Caco-2 (cell line): ENCODE data around the gene ACAN. TPM values are rescaled to one million over a fixed set of nuclear protein-coding genes. Genes with fewer than 3 reads are reported as not detected.

Source experiments
- BruUV-seq: library from RNA; stranded (reverse); fragments of 400-500 nt; replicated peaks from 2 replicates; lab custom pipeline; 2021; lab: Mats Ljungman, UMichigan
- CTCF ChIA-PET: fragments of 300-600 bp; sonication (Branson Sonifier 250); formaldehyde crosslinking; loops from one replicate; lab custom pipeline; 2022; ENCODE audit warnings: antibody characterized with exemption; lab: Charles Lee
- POLR2A ChIA-PET: fragments of 300-600 bp; sonication (Branson Sonifier 250); formaldehyde crosslinking; loops from one replicate; lab custom pipeline; 2022; ENCODE audit warnings: antibody characterized with exemption; lab: Charles Lee
- DNase-seq, 2 experiments: peaks; one replicate each; pipeline versions ENCODE4 v3.0.0 to v3.0.0-alpha.2; 2020 to 2022
- H3K27me3 ChIP-seq: replicated peaks from 2 replicates; pipeline ENCODE4 v1.6.0; 2011; ENCODE audit warnings: low read length; ENCODE audit not compliant: control insufficient read depth, insufficient read depth
- H3K36me3 ChIP-seq: 2 replicates; pipeline ENCODE4 v1.5.1; 2011; ENCODE audit warnings: low read length; ENCODE audit not compliant: control insufficient read depth, insufficient read depth
- H3K4me1 ChIP-seq: fragments of 250-450 bp; sonication (Bioruptor Pico); 2 replicates; pipeline ENCODE4 v1.5.1; 2020; ENCODE audit warnings: mild to moderate bottlenecking
- H3K4me3 ChIP-seq: 2 replicates; pipeline ENCODE4 v1.5.1; 2011; ENCODE audit warnings: low read depth, mild to moderate bottlenecking, control low read depth, low read length
- H3K9me3 ChIP-seq: fragments of 250-450 bp; sonication (Bioruptor Pico); 2 replicates; pipeline ENCODE4 v1.5.1; 2020; ENCODE audit warnings: mild to moderate bottlenecking, moderate library complexity
- H3K27ac Mint-ChIP-seq: one replicate; pipeline ENCODE4 v1.8.0; 2022; ENCODE audit warnings: mixed read lengths; ENCODE audit not compliant: unreplicated experiment
- H3K27me3 Mint-ChIP-seq: one replicate; pipeline ENCODE4 v1.8.0; 2022; ENCODE audit warnings: mixed read lengths; ENCODE audit not compliant: insufficient read depth, unreplicated experiment
- H3K36me3 Mint-ChIP-seq: one replicate; pipeline ENCODE4 v1.8.0; 2022; ENCODE audit warnings: mild to moderate bottlenecking, mixed read lengths; ENCODE audit not compliant: insufficient read depth, unreplicated experiment
- H3K4me1 Mint-ChIP-seq: one replicate; pipeline ENCODE4 v1.8.0; 2022; ENCODE audit warnings: low read depth, mixed read lengths; ENCODE audit not compliant: unreplicated experiment
- H3K4me3 Mint-ChIP-seq: one replicate; pipeline ENCODE4 v1.8.0; 2022; ENCODE audit warnings: mild to moderate bottlenecking, moderate library complexity, mixed read lengths; ENCODE audit not compliant: unreplicated experiment
- H3K9me3 Mint-ChIP-seq: one replicate; pipeline ENCODE4 v1.8.0; 2022; ENCODE audit warnings: mixed read lengths; ENCODE audit not compliant: unreplicated experiment
- intact Hi-C: fragments of 100-400 bp; cut with micrococcal nuclease; formaldehyde crosslinking; loops from one replicate; pipeline ENCODE4 v1.10.0; 2022; ENCODE audit not compliant: unreplicated experiment
- total RNA-seq: library from RNA; stranded (reverse); gene quantifications from 2 replicates; pipeline ENCODE4 v1.2.3, GENCODE V29; 2022
- TF ChIP-seq, protein P1 (sequence below), 2 experiments: fragments of 200-600 bp in 1 of 2; IDR thresholded peaks; 1 replicate in 1 of 2; 2 replicates in 1 of 2; pipeline versions ENCODE4 v1.5.1 to v1.8.0; 2011 to 2022; ENCODE audit warnings: antibody characterized with exemption in 1 of 2, control low read depth in 1 of 2, inconsistent platforms in 1 of 2, low read depth in 1 of 2, low read length in 1 of 2, mild to moderate bottlenecking in 1 of 2, moderate library complexity in 1 of 2; ENCODE audit not compliant: insufficient read depth in 1 of 2, severe bottlenecking in 1 of 2, unreplicated experiment in 1 of 2

ACAN gene
- total RNA-seq, 1 experiment from 2014 or later = not detected

GRCh38 chr15:88908697-88909621 is 105.7 kb downstream of the ACAN start:
- Mint-ChIP-seq H3K27ac (no peak overlapping the region), H3K9me3 (no peaks in the 10 kb centered on the region), H3K4me1 (peaks cover 24% of the 10 kb centered on the region), H3K36me3 (peaks cover 80% of the 10 kb centered on the region), H3K27me3 (no peaks in the 10 kb centered on the region), H3K4me3 (no peak overlapping the region)
- POLR2A ChIA-PET = no interaction called here
- CTCF ChIA-PET = no interaction called here
- peaks cover 30% of the 10 kb centered on the region for H3K4me1 ChIP-seq
- TF ChIP-seq, protein P1, sequence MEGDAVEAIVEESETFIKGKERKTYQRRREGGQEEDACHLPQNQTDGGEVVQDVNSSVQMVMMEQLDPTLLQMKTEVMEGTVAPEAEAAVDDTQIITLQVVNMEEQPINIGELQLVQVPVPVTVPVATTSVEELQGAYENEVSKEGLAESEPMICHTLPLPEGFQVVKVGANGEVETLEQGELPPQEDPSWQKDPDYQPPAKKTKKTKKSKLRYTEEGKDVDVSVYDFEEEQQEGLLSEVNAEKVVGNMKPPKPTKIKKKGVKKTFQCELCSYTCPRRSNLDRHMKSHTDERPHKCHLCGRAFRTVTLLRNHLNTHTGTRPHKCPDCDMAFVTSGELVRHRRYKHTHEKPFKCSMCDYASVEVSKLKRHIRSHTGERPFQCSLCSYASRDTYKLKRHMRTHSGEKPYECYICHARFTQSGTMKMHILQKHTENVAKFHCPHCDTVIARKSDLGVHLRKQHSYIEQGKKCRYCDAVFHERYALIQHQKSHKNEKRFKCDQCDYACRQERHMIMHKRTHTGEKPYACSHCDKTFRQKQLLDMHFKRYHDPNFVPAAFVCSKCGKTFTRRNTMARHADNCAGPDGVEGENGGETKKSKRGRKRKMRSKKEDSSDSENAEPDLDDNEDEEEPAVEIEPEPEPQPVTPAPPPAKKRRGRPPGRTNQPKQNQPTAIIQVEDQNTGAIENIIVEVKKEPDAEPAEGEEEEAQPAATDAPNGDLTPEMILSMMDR (IDR thresholded peaks at IDR 0.05; ENCODE audit: insufficient read depth in 1 of 2, low read depth in 1 of 2, low read length in 1 of 2, severe bottlenecking in 1 of 2, unreplicated experiment in 1 of 2) = no peak
- H3K9me3 ChIP-seq = no peaks in the 10 kb centered on the region
- H3K36me3 ChIP-seq = peaks cover 11% of the 10 kb centered on the region
- H3K4me3 ChIP-seq = no peak overlapping the region
- intact Hi-C loops = no loop called here
- no peaks in the 10 kb centered on the region for H3K27me3 ChIP-seq
- no peak for DNase-seq
- no TSS peak for BruUV-seq

DNA sequence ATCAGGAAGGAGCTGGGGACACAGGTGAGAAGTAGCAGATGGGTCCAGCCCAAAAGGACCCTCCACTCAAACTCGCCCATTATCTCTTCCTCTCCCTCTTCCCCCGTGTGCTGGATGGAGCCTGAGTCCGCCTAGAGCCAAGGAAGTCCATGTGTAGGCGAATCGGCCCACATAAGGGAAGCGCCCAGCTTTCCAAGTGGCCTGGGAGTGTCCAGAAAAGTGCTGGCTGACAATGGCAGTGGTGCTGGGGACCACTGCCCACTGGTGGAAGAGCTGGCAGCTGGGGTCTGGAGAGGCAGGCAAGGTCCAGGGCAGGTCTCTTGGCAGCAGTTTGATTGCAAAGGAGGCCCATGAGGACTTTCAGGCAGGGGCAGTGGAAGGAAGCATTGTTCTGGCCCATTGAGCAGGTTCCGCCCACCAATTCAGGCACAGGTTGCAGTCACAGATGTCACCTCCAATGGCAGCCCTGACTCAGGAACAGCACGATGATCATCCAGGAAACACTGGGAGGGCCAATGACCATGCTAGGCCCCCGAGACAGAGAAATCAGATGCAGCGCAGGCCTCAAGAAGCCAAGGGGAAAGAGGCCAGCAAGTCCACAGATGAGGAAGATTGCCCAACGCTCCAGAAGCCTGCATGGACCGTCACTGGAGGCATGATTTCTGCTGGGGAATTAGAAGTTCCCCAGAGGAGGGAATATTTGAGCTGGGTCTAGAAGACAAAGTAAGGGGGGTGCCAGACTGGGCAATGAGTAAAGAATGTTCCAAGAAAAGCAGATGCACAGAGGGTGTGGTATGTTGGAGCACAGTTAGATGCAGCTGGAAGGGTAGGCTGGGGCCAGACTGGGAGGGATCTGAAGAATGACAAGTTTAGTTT is 107.0 kb downstream of the ACAN start:
- Mint-ChIP-seq H3K4me1 (peaks cover 14% of the 10 kb centered on the region), H3K27me3 (no peaks in the 10 kb centered on the region), H3K27ac (no peak overlapping the region), H3K4me3 (peak overlapping the region; percentile 91), H3K36me3 (peaks cover 71% of the 10 kb centered on the region), H3K9me3 (no peaks in the 10 kb centered on the region)
- Histone ChIP-seq H3K36me3 (peaks cover 8% of the 10 kb centered on the region), H3K4me3 (no peak overlapping the region), H3K4me1 (peaks cover 20% of the 10 kb centered on the region), H3K27me3 (no peaks in the 10 kb centered on the region), H3K9me3 (no peaks in the 10 kb centered on the region)
- TF ChIP-seq, protein P1 (IDR thresholded peaks at IDR 0.05; ENCODE audit: insufficient read depth in 1 of 2, low read depth in 1 of 2, low read length in 1 of 2, severe bottlenecking in 1 of 2, unreplicated experiment in 1 of 2) = no peak
- POLR2A ChIA-PET = no interaction called here
- DNase-seq = no peak
- intact Hi-C loops = no loop called here
- CTCF ChIA-PET = no interaction called here
- no TSS peak for BruUV-seq

GRCh38 chr15:88911766-88912118 is 108.5 kb downstream of the ACAN start:
- POLR2A ChIA-PET = interaction anchor here (0.6 to 1.0 kb wide), 2 partner anchors 63 to 84 kb away, joined by 3 to 8 read pairs; no protein-coding TSS in a partner anchor
- no TSS peak for BruUV-seq

More at GRCh38 chr15:88911766-88912118, 108.5 kb downstream of the ACAN start:
- Mint-ChIP-seq H3K27me3 (no peaks in the 10 kb centered on the region), H3K4me1 (peaks cover 13% of the 10 kb centered on the region), H3K4me3 (peak overlapping the region; percentile 91), H3K36me3 (peaks cover 56% of the 10 kb centered on the region), H3K9me3 (no peaks in the 10 kb centered on the region), H3K27ac (peak overlapping the region; percentile 74)
- peak; percentile 57 to 60 for DNase-seq
- Histone ChIP-seq H3K4me3 (peak overlapping the region; percentile 80), H3K27me3 (no peaks in the 10 kb centered on the region), H3K4me1 (peaks cover 15% of the 10 kb centered on the region), H3K36me3 (peaks cover 5% of the 10 kb centered on the region), H3K9me3 (no peaks in the 10 kb centered on the region)
- intact Hi-C loops = loop anchor here (2.0 kb wide), 4 partner anchors 21 to 93 kb away; no protein-coding TSS in a partner anchor
- CTCF ChIA-PET = interaction anchor here (0.7 to 1.4 kb wide), 5 partner anchors 33 to 296 kb away, joined by 3 to 7 read pairs (median 4); no protein-coding TSS in a partner anchor
- TF ChIP-seq, protein P1 (IDR thresholded peaks at IDR 0.05; ENCODE audit: insufficient read depth in 1 of 2, low read depth in 1 of 2, low read length in 1 of 2, severe bottlenecking in 1 of 2, unreplicated experiment in 1 of 2) = no peak
